Endometrial microvascular endothelial cells (primary cell): ENCODE data around the gene TEX47. TPM values are rescaled to one million over a fixed set of nuclear protein-coding genes. Genes with fewer than 3 reads are reported as not detected.

Experiments
- in situ Hi-C: cut with HindIII; loops from 2 replicates; pipeline ENCODE4 v1.10.0; 2017; ENCODE audit warnings: low sequenced_read_pairs, low pct_unique_long_range_greater_than_20kb; ENCODE audit errors: inconsistent ontology term
- total RNA-seq: library from RNA; depleted of rRNA; stranded (reverse); fragments of >200 nt; gene quantifications from one replicate; pipeline ENCODE4 v1.2.3, GENCODE V29; 2015; ENCODE audit errors: inconsistent ontology term

Gene TEX47
- not detected for total RNA-seq

GRCh38 chr7:88795553-88795952 is at the start of gene TEX47:
TSS of gene TEX47 (minus strand) at chr7:88795737. CDS start at chr7:88794942, 795 bp downstream.
- in situ Hi-C loops = no loop called here

- in situ Hi-C loops = no loop called here
These were observed 49.6 kb upstream of the TEX47 start for GRCh38 chr7:88845091-88845490.

DNA sequence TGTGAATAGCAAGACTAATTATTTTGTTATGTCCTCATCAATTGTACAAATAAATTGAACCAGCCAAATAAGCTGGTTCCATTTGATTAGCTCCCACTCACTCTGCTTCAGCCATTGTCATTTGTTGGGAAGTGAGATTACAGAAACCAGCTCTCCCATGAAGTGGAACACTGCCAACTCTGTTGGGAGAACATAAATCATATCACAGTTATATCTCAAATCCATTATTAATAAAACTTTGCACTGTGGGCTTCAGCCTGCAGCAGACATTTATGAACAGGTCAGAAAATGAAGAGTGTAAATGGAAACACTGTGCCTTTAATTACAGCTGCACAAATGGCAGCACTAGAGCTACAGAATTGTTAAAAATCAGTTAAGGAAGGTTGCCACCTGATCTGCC is 46.7 kb upstream of the TEX47 start:
- in situ Hi-C loops = no loop called here

- in situ Hi-C loops = no loop called here
These were observed 39.7 kb upstream of the TEX47 start for GRCh38 chr7:88835147-88835728.

DNA sequence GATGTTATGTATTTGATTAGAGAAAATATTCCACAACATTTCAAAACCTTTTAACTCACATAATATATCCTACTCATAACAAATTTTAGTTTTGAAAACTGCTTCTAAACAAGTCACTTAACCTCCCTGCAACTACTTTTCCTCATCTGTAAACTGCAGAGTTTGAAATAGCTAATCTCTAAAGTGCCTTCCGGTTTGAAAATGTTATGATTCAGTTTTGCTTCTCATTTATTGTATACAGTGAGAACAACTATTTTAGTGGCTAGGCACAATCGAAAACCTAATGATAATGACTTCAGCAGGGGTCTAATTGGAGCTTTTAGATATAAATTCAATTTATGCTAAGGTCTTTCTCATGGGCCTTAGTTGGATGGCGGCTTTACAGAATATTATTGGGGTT is 30.7 kb upstream of the TEX47 start:
- in situ Hi-C loops = no loop called here

DNA sequence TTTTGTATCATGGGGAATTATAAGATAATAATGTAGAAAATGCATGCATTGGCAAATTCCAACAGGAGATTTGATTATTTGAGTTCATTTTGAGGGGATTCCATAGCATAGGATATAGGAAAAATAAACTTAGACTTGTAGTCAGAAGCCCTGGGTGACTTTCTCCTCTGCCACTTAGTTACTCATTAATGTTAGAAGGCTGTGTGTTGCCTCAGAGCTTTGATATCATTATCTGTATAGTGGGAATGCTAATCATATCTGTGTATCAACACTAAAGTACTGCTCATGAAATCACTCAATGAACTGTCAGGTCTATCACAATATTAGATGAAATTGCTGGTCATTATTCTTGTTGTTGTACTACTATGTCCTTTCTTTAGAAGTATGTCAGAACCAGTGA is 23.0 kb upstream of the TEX47 start:
- in situ Hi-C loops = no loop called here

DNA sequence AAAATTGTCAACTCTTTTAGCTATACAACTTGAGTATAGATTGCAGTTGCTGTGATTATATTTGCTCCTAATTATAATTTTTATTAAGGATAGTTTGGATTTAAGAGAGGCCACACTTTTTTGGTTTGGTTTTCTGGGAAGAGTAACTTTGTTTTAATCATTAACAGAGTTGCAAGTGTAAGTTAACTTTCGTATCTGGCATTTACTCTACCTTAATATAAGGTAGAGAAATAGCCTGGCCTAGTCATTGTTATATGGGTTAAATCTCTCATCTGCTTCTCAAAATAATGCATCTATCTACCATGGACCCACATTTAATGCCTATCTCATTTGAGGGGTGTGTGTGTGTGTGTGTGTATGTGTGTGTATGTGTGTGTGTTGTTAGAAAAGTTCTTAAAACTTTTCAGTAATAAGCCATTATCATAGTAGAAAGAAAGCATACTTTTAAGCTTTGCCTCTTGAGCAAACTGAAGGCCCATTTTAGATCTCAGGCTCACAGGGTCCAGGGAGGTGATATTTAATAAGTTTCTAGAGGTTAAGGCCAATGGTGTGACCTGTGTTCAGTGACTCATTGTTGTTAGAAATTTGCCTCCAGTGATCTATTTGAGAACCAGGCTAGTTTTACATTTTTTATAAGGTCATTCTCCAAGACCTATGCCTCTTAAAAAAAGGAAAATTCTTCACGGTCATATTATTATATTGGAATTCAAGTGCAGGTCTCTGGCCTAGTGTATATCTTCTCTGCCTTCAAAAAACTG is 10.9 kb upstream of the TEX47 start:
- in situ Hi-C loops = no loop called here

- in situ Hi-C loops = no loop called here
These were observed 5.5 kb upstream of the TEX47 start for GRCh38 chr7:88801046-88801445.

DNA sequence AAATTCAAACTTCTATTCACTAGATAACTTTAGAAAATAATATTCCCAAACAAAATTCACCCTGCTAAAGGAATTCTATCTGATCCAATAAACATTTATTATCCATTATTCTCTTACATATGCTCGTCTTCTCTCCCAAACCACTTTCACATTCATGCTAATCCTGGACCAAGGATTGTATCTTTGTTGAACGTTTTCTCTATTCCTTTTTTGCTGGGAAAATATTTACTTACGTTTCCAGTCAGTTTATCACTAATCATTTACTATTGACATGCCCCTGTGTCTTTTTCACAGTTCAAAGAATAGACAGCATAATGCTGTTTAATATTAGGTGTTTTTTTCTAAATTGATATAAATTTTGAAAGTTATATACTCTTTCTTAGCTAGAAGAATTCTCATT is 3.2 kb downstream of the TEX47 start:
- in situ Hi-C loops = no loop called here

DNA sequence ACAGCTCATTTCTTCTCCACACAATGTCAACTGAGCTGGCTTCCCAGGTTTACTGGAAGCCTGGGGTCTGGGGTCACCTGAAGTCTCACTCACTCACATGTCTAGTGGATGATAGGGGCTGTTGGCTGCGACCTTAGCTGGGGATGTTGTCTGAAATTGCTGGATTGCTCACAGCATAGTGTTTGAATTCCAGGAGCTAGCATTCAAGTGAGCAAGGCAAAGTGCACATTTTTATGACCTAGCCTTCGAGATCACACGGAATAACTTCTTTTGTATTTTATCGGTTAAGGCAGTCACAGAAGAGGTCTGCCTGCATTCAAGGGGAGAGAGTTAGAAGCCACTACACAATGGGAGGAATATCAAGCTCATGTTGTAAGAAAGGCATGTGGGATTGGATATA is 3.6 kb downstream of the TEX47 start:
- in situ Hi-C loops = no loop called here

- in situ Hi-C loops = no loop called here
These were observed 6.0 kb downstream of the TEX47 start for GRCh38 chr7:88789480-88790064.

DNA sequence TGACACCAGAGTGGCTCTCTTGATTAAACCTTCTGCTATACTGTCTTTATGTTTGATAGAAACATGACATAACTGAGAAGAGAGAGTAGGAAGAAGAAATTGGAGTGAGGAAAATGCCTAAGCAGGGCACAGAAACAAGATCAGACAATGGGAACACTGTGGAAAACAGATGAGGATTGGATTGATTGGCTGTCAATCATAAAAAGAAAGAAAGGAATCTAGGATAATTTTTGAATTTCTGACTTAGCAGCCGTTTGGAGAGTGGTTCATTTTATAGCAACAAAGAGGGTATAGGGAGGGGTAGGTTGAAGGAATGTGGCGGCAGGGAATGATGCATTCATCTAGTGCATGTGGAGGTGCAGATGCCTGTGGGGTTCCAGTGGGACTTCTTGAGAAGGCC is 7.8 kb downstream of the TEX47 start:
- in situ Hi-C loops = no loop called here

GRCh38 chr7:88775838-88776237 is 19.7 kb downstream of the TEX47 start:
- in situ Hi-C loops = no loop called here

DNA sequence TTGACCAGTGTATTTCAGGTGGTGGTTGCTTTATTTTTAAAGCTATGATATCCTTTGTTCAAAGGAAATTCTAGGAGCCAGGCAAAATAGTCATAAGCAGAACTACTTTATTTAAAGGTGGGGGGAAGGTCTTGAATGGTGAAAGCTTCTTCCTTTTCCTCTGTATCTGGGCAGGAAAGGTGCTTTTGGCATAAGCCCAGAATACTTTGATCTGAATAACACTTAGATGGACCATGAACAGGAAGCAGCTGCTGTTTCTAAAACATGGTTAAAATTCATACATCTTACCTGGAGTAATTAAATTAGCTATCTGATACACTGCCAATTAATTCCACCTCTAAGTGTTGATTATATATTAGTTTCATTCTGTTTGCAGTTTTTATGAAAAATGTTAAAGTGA is 22.8 kb downstream of the TEX47 start:
- in situ Hi-C loops = no loop called here

GRCh38 chr7:88771417-88771816 is 24.1 kb downstream of the TEX47 start:
- in situ Hi-C loops = no loop called here

DNA sequence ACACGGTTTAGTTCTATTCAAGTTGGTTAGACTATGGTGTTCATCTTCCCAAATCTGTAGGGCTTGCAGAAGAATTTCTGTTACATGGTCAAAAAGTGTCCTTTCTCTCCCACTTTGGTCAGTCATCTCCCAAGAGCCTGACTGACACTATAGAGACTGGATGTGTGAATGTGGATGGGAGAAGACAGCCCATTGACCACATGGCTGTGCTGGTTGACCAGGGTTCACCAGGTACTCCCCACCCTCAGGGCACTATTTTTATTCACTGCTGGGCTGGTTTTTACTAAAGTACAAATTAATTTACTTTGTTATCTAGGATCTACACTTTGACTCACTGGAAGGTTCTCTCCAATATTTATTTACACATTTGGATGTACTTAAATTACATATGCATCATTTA is 33.8 kb downstream of the TEX47 start:
- in situ Hi-C loops = no loop called here

DNA sequence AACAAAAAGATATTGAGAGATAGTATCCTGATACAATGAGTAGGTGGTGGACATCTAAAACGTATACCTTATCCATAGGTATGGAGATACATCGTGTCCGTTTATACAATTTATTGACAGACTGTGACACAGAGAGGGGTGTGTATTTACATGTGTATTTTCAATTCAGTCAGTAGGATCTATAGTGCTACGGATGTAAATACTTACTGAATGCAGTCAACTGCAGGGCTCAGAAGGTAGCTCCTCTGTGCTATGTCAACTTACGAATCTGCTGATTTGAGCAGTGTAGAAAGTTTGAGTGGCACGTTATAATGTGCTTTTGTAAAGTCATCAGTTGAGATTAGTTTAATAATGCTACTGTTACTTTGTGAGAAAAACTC is 35.4 kb downstream of the TEX47 start:
- in situ Hi-C loops = no loop called here

DNA sequence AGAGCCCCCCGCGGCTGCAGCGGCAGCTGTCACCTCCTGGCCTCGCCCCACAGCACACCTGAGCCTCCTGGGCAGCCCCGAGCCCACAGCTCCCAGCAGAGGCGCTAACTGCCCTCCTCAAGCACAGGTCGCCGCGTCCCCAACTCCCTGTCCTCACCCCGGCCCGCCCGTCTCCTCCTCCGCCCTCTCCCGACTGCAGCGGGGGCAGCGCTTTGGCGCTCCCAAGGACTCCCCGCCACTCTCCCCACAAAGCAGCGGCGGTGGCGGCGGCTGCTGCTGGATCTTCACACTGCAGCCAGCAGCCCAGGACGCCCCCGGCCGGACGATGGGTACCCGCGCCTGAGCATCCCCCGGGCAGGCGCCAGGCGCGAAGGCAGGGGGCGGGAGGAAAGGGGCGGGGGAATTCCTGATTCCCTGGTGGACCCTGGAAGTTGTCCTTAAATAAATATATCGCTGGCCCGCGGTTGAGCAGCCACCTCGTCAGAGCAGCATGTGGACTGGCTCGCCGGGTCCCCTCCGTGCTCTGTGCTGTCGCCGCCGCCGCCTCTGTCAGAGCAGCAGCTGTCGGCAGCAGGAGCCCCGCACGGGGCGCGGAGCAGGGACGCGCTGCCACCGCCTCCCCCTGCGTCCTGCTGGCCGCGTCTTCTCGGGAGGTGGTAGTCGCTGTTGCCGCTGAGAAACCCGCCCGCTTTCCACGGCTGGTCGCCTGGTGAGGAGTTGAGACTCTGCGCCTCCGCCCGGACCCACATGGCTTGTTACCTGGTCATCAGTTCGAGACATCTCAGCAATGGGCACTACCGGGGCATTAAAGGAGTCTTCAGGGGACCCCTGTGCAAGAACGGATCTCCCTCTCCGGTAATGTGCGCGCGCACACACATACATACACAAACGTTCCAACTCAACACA is 36.1 kb downstream of the TEX47 start, which contains the start of gene ZNF804B:
Gene ZNF804B (plus strand): TSS at position 471 of the 906 bp plus-strand sequence. CDS start 277 bp downstream, at position 748.
- in situ Hi-C loops = no loop called here
